ENCODE results near the gene SPRED1.

Gene SPRED1

GRCh38 chr15:38377636-38378035 lies 125.0 kb downstream of the SPRED1 start:
- Histone ChIP-seq H3K36me3 (ENCODE audit: insufficient read depth, low read length) (no peaks in the 10 kb centered on the region), H3K27me3 (ENCODE audit: insufficient read depth, low read length) (no peaks in the 10 kb centered on the region), H3K4me3 (ENCODE audit: low read depth, low read length) (no peak overlapping the region), H3K79me2 (ENCODE audit: control insufficient read depth, insufficient read depth, low read length, unreplicated experiment) (no peaks in the 10 kb centered on the region), H3K4me1 (ENCODE audit: control insufficient read depth, insufficient read depth, low read length, unreplicated experiment) (peaks cover 4% of the 10 kb centered on the region), H2AFZ (ENCODE audit: low read length, unreplicated experiment) (no peak overlapping the region), H3K27ac (ENCODE audit: low read depth, low read length) (no peak overlapping the region)

GRCh38 chr15:38378161-38378560 lies 125.5 kb downstream of the SPRED1 start:
- H3K36me3 ChIP-seq (ENCODE audit: insufficient read depth, low read length): no peaks in the 10 kb centered on the region
- H2AFZ ChIP-seq (ENCODE audit: low read length, unreplicated experiment): no peak overlapping the region
- H3K27me3 ChIP-seq (ENCODE audit: insufficient read depth, low read length): no peaks in the 10 kb centered on the region
- no peak overlapping the region for H3K27ac ChIP-seq (ENCODE audit: low read depth, low read length)
- peak overlapping the region; percentile 42; the same call in 1 of the 2 replicates for H3K4me3 ChIP-seq (ENCODE audit: low read depth, low read length)
- no peaks in the 10 kb centered on the region for H3K79me2 ChIP-seq (ENCODE audit: control insufficient read depth, insufficient read depth, low read length, unreplicated experiment)
- H3K4me1 ChIP-seq (ENCODE audit: control insufficient read depth, insufficient read depth, low read length, unreplicated experiment): peaks cover 4% of the 10 kb centered on the region

GRCh38 chr15:38389924-38390542 lies 137.4 kb downstream of the SPRED1 start:
- H3K4me1 ChIP-seq (ENCODE audit: control insufficient read depth, insufficient read depth, low read length, unreplicated experiment): no peaks in the 10 kb centered on the region
- no peaks in the 10 kb centered on the region for H3K36me3 ChIP-seq (ENCODE audit: insufficient read depth, low read length)
- no peak overlapping the region for H2AFZ ChIP-seq (ENCODE audit: low read length, unreplicated experiment)
- H3K27me3 ChIP-seq (ENCODE audit: insufficient read depth, low read length): no peaks in the 10 kb centered on the region
- H3K4me3 ChIP-seq (ENCODE audit: low read depth, low read length): no peak overlapping the region
- no peaks in the 10 kb centered on the region for H3K79me2 ChIP-seq (ENCODE audit: control insufficient read depth, insufficient read depth, low read length, unreplicated experiment)
- no peak overlapping the region for H3K27ac ChIP-seq (ENCODE audit: low read depth, low read length)

GRCh38 chr15:38391191-38391590 lies 138.6 kb downstream of the SPRED1 start:
- H2AFZ ChIP-seq (ENCODE audit: low read length, unreplicated experiment): no peak overlapping the region
- H3K4me1 ChIP-seq (ENCODE audit: control insufficient read depth, insufficient read depth, low read length, unreplicated experiment): no peaks in the 10 kb centered on the region
- H3K4me3 ChIP-seq (ENCODE audit: low read depth, low read length): no peak overlapping the region
- no peaks in the 10 kb centered on the region for H3K36me3 ChIP-seq (ENCODE audit: insufficient read depth, low read length)
- H3K79me2 ChIP-seq (ENCODE audit: control insufficient read depth, insufficient read depth, low read length, unreplicated experiment): no peaks in the 10 kb centered on the region
- H3K27ac ChIP-seq (ENCODE audit: low read depth, low read length): no peak overlapping the region
- H3K27me3 ChIP-seq (ENCODE audit: insufficient read depth, low read length): no peaks in the 10 kb centered on the region

GRCh38 chr15:38398134-38398533 lies 145.5 kb downstream of the SPRED1 start:
- no peak overlapping the region for H3K4me3 ChIP-seq (ENCODE audit: low read depth, low read length)
- H3K79me2 ChIP-seq (ENCODE audit: control insufficient read depth, insufficient read depth, low read length, unreplicated experiment): no peaks in the 10 kb centered on the region
- peak overlapping the region; percentile 80 for H3K27ac ChIP-seq (ENCODE audit: low read depth, low read length)
- H3K4me1 ChIP-seq (ENCODE audit: control insufficient read depth, insufficient read depth, low read length, unreplicated experiment): peaks cover 35% of the 10 kb centered on the region
- no peaks in the 10 kb centered on the region for H3K36me3 ChIP-seq (ENCODE audit: insufficient read depth, low read length)
- H2AFZ ChIP-seq (ENCODE audit: low read length, unreplicated experiment): peak overlapping the region; percentile 1
- no peaks in the 10 kb centered on the region for H3K27me3 ChIP-seq (ENCODE audit: insufficient read depth, low read length)

GRCh38 chr15:38401106-38401505 lies 148.5 kb downstream of the SPRED1 start:
- H2AFZ ChIP-seq (ENCODE audit: low read length, unreplicated experiment): peak overlapping the region; percentile 90
- H3K36me3 ChIP-seq (ENCODE audit: insufficient read depth, low read length): no peaks in the 10 kb centered on the region
- H3K27ac ChIP-seq (ENCODE audit: low read depth, low read length): peak overlapping the region; percentile 44
- H3K27me3 ChIP-seq (ENCODE audit: insufficient read depth, low read length): no peaks in the 10 kb centered on the region
- H3K4me1 ChIP-seq (ENCODE audit: control insufficient read depth, insufficient read depth, low read length, unreplicated experiment): peaks cover 35% of the 10 kb centered on the region
- no peaks in the 10 kb centered on the region for H3K79me2 ChIP-seq (ENCODE audit: control insufficient read depth, insufficient read depth, low read length, unreplicated experiment)
- peak overlapping the region; percentile 19 for H3K4me3 ChIP-seq (ENCODE audit: low read depth, low read length)

GRCh38 chr15:38401701-38402100 lies 149.1 kb downstream of the SPRED1 start:
- Histone ChIP-seq H3K4me1 (ENCODE audit: control insufficient read depth, insufficient read depth, low read length, unreplicated experiment) (peaks cover 35% of the 10 kb centered on the region), H3K27me3 (ENCODE audit: insufficient read depth, low read length) (no peaks in the 10 kb centered on the region), H2AFZ (ENCODE audit: low read length, unreplicated experiment) (peak overlapping the region; percentile 90), H3K36me3 (ENCODE audit: insufficient read depth, low read length) (no peaks in the 10 kb centered on the region), H3K27ac (ENCODE audit: low read depth, low read length) (peak overlapping the region; percentile 44), H3K79me2 (ENCODE audit: control insufficient read depth, insufficient read depth, low read length, unreplicated experiment) (no peaks in the 10 kb centered on the region), H3K4me3 (ENCODE audit: low read depth, low read length) (peak overlapping the region; percentile 19)

- peaks cover 2% of the 10 kb centered on the region for H3K4me1 ChIP-seq (ENCODE audit: control insufficient read depth, insufficient read depth, low read length, unreplicated experiment)
- H3K36me3 ChIP-seq (ENCODE audit: insufficient read depth, low read length): no peaks in the 10 kb centered on the region
- no peak overlapping the region for H3K27ac ChIP-seq (ENCODE audit: low read depth, low read length)
- H3K27me3 ChIP-seq (ENCODE audit: insufficient read depth, low read length): no peaks in the 10 kb centered on the region
- peak overlapping the region; percentile 36 for H2AFZ ChIP-seq (ENCODE audit: low read length, unreplicated experiment)
- no peak overlapping the region for H3K4me3 ChIP-seq (ENCODE audit: low read depth, low read length)
- no peaks in the 10 kb centered on the region for H3K79me2 ChIP-seq (ENCODE audit: control insufficient read depth, insufficient read depth, low read length, unreplicated experiment)
These were observed 153.8 kb downstream of the SPRED1 start for GRCh38 chr15:38406436-38406835.
